ENCODE measurements around the gene COMMD10.
"Not testable (repeated sequence)": the region's sequence is repeated elsewhere in the genome, so short reads cannot be mapped to it uniquely, and the experiment has no call there.

The COMMD10 gene

DNA sequence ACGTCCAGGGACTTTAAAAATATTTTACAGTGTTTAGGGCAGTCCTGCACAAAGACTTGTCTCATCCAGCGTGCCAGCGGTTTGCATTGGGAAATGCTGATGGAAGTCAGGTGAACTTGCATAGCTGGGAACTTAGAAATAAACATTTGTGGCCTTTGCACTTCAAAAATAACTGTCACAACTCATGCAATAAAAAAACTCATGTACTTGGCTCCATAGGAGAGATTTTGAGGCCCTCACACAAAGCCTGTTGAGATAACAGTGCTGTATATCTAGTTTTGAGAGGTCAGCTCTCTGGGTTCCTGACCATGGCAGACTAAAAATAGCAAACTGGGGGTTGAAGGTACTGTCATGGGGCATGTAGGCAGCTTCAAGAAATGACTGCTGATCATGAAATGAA is 5.5 kb downstream of the COMMD10 start:
- peaks cover 30 to 45% (median 40%) of the 10 kb centered on the region in 5 donors for H3K36me3 ChIP-seq (ENCODE audit: control insufficient read depth in 5 of 5, insufficient read depth in 5 of 5, low read length in 5 of 5)
- H3K4me3 ChIP-seq (ENCODE audit: low read depth in 1 of 5, low read length in 5 of 5): no peak overlapping the region
- H3K9me3 ChIP-seq (ENCODE audit: control insufficient read depth in 5 of 5, low read length in 5 of 5): no peaks in the 10 kb centered on the region
- H3K9ac ChIP-seq (ENCODE audit: low read length in 5 of 5): no peak overlapping the region
- H3K27me3 ChIP-seq (ENCODE audit: control insufficient read depth in 5 of 5, insufficient read depth in 4 of 5, low read length in 5 of 5): no peaks in the 10 kb centered on the region
- H3K27ac ChIP-seq (ENCODE audit: low read depth, low read length): no peak overlapping the region
- H3K4me1 ChIP-seq (ENCODE audit: control insufficient read depth in 5 of 5, insufficient read depth in 5 of 5, low read length in 5 of 5): peaks cover 0 to 11% (median 8%) of the 10 kb centered on the region in 5 donors

DNA sequence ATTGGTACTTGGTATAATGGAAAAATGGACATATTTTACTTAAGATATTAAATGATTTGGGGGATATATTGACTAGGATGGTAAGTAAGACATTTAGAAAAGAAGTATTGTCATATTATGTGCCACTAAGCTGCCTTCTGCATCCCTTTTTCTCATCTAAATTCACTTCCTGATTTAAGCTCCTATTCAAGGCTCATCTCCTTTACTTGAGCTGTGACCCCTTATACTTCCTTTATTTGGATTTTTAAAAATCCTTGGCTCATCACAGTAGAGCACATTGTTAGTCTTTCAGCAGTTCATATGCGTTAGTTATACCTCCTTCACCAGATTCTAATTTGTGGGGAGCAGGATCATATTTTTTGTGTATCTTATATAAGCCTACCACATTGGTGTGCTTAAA is 6.6 kb downstream of the COMMD10 start:
- H3K9ac ChIP-seq (ENCODE audit: low read length in 5 of 5): no peak overlapping the region

DNA sequence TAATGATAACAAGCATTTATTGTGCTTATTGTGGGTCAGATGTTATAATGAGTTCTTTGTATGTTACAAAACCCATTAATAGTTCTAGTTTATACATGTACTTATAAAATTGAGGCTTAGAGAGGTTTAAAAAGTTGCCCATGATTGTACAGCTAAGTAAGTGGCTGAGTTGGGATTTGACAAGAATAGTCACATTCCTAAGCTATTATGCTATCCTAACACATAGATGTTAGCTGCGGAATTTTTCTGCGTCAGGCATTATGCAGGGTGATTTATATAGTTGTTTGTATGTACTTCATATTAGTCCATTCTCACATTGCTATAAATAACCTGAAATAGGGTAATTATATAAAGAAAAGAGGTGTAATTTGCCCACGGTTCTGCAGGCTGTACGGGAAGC is 12.5 kb downstream of the COMMD10 start:
- Histone ChIP-seq H3K4me3 (ENCODE audit: low read depth in 1 of 5, low read length in 5 of 5) (no peak overlapping the region), H3K36me3 (ENCODE audit: control insufficient read depth in 5 of 5, insufficient read depth in 5 of 5, low read length in 5 of 5) (peaks cover 36 to 65% (median 41%) of the 10 kb centered on the region in 5 donors), H3K9ac (ENCODE audit: low read length in 5 of 5) (no peak overlapping the region), H3K27ac (ENCODE audit: low read depth, low read length) (no peak overlapping the region), H3K9me3 (ENCODE audit: control insufficient read depth in 5 of 5, low read length in 5 of 5) (no peaks in the 10 kb centered on the region), H3K4me1 (ENCODE audit: control insufficient read depth in 5 of 5, insufficient read depth in 5 of 5, low read length in 5 of 5) (no peaks in the 10 kb centered on the region), H3K27me3 (ENCODE audit: control insufficient read depth in 5 of 5, insufficient read depth in 4 of 5, low read length in 5 of 5) (no peaks in the 10 kb centered on the region)

More for the DNA sequence above, 6.6 kb downstream of the COMMD10 start:
- H3K27me3 ChIP-seq (ENCODE audit: control insufficient read depth in 5 of 5, insufficient read depth in 4 of 5, low read length in 5 of 5): no peaks in the 10 kb centered on the region
- H3K4me1 ChIP-seq (ENCODE audit: control insufficient read depth in 5 of 5, insufficient read depth in 5 of 5, low read length in 5 of 5): peaks cover 0 to 3% (median 0%) of the 10 kb centered on the region in 5 donors
- no peak overlapping the region for H3K27ac ChIP-seq (ENCODE audit: low read depth, low read length)
- H3K9me3 ChIP-seq (ENCODE audit: control insufficient read depth in 5 of 5, low read length in 5 of 5): no peaks in the 10 kb centered on the region
- H3K4me3 ChIP-seq (ENCODE audit: low read depth in 1 of 5, low read length in 5 of 5): no peak overlapping the region
- H3K36me3 ChIP-seq (ENCODE audit: control insufficient read depth in 5 of 5, insufficient read depth in 5 of 5, low read length in 5 of 5): peaks cover 30 to 49% (median 47%) of the 10 kb centered on the region in 5 donors

DNA sequence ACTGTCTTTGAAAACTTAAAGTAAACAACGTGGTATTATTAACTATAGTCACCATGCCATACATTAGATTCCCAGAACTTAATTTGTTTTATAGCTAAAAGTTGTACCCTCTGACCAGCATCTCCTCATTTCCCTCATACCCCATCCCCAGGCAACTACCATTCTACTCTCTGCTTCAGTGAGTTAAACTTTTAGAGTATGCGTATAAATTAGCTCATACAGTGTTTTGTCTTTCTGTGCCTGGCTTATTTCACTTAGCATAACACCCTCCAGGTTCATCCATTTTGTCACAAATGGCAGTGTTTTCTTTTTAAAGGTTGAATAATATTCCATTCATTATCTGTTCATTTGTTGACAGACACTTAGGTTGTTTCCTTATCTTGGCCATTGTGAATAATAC is 14.2 kb downstream of the COMMD10 start:
- peaks cover 22 to 52% (median 24%) of the 10 kb centered on the region in 5 donors for H3K36me3 ChIP-seq (ENCODE audit: control insufficient read depth in 5 of 5, insufficient read depth in 5 of 5, low read length in 5 of 5)
- no peaks in the 10 kb centered on the region for H3K27me3 ChIP-seq (ENCODE audit: control insufficient read depth in 5 of 5, insufficient read depth in 4 of 5, low read length in 5 of 5)
- no peak overlapping the region for H3K4me3 ChIP-seq (ENCODE audit: low read depth in 1 of 5, low read length in 5 of 5)
- no peaks in the 10 kb centered on the region for H3K9me3 ChIP-seq (ENCODE audit: control insufficient read depth in 5 of 5, low read length in 5 of 5)
- H3K27ac ChIP-seq (ENCODE audit: low read depth, low read length): no peak overlapping the region
- no peaks in the 10 kb centered on the region for H3K4me1 ChIP-seq (ENCODE audit: control insufficient read depth in 5 of 5, insufficient read depth in 5 of 5, low read length in 5 of 5)
- no peak overlapping the region for H3K9ac ChIP-seq (ENCODE audit: low read length in 5 of 5)

DNA sequence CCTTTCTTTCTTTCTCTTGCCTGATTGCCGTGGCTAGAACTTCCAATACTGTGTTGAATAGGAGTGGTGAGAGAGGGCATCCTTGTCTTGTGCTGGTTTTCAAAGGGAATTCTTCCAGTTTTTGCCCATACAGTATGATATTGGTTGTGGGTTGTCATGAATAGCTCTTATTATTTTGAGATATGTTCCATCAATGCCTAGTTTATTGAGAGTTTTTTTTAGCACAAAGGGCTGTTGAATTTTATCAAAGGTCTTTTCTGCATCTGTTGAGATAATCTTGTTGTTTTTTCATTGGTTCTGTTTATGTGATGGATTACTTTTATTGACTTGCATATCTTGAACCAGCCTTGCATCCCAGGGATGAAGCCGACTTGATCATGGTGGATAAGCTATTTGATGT is 20.1 kb downstream of the COMMD10 start:
- not testable (repeated sequence) for H3K9me3 ChIP-seq (ENCODE audit: control insufficient read depth in 5 of 5, low read length in 5 of 5); H3K27ac ChIP-seq (ENCODE audit: low read depth, low read length); H3K4me3 ChIP-seq (ENCODE audit: low read depth in 1 of 5, low read length in 5 of 5); H3K27me3 ChIP-seq (ENCODE audit: control insufficient read depth in 5 of 5, insufficient read depth in 4 of 5, low read length in 5 of 5); H3K9ac ChIP-seq (ENCODE audit: low read length in 5 of 5); H3K4me1 ChIP-seq (ENCODE audit: control insufficient read depth in 5 of 5, insufficient read depth in 5 of 5, low read length in 5 of 5)
- H3K36me3 ChIP-seq (ENCODE audit: control insufficient read depth in 5 of 5, insufficient read depth in 5 of 5, low read length in 5 of 5): peaks cover 3 to 15% (median 9%) of the 10 kb centered on the region in 5 donors

DNA sequence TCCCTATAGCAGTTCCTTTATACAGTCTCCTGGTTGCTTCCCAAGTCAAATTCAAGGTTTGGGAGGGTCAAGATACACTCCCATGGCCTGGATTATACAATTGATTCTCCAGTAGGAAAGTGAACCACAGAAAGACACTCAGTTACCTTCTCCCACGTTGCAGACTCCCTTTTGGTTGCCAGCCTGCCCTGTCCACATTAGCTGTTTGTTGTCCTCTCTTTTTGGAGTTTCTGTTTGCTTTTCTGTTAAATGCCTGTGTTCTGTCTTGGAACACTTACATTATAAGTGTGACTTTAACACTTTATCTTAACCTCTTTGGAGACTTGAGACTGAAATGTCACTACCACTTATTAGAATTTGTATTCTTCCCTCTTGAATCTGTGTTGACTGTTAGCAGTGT is 30.3 kb downstream of the COMMD10 start:
- Histone ChIP-seq H3K4me1 (ENCODE audit: control insufficient read depth in 5 of 5, insufficient read depth in 5 of 5, low read length in 5 of 5) (no peaks in the 10 kb centered on the region), H3K9ac (ENCODE audit: low read length in 5 of 5) (no peak overlapping the region), H3K9me3 (ENCODE audit: control insufficient read depth in 5 of 5, low read length in 5 of 5) (peaks cover 9 to 36% (median 19%) of the 10 kb centered on the region in 5 donors), H3K27me3 (ENCODE audit: control insufficient read depth in 5 of 5, insufficient read depth in 4 of 5, low read length in 5 of 5) (no peaks in the 10 kb centered on the region), H3K36me3 (ENCODE audit: control insufficient read depth in 5 of 5, insufficient read depth in 5 of 5, low read length in 5 of 5) (peaks cover 0 to 4% (median 2%) of the 10 kb centered on the region in 5 donors), H3K27ac (ENCODE audit: low read depth, low read length) (no peak overlapping the region), H3K4me3 (ENCODE audit: low read depth in 1 of 5, low read length in 5 of 5) (no peak overlapping the region)

- peaks cover 0 to 2% (median 0%) of the 10 kb centered on the region in 5 donors for H3K36me3 ChIP-seq (ENCODE audit: control insufficient read depth in 5 of 5, insufficient read depth in 5 of 5, low read length in 5 of 5)
- H3K27me3 ChIP-seq (ENCODE audit: control insufficient read depth in 5 of 5, insufficient read depth in 4 of 5, low read length in 5 of 5): no peaks in the 10 kb centered on the region
- H3K9me3 ChIP-seq (ENCODE audit: control insufficient read depth in 5 of 5, low read length in 5 of 5): no peaks in the 10 kb centered on the region
- no peak overlapping the region for H3K9ac ChIP-seq (ENCODE audit: low read length in 5 of 5)
- H3K4me1 ChIP-seq (ENCODE audit: control insufficient read depth in 5 of 5, insufficient read depth in 5 of 5, low read length in 5 of 5): no peaks in the 10 kb centered on the region
- no peak overlapping the region for H3K4me3 ChIP-seq (ENCODE audit: low read depth in 1 of 5, low read length in 5 of 5)
- no peak overlapping the region for H3K27ac ChIP-seq (ENCODE audit: low read depth, low read length)
These were observed 45.6 kb downstream of the COMMD10 start for GRCh38 chr5:116130471-116130870.

- Histone ChIP-seq H3K9ac (ENCODE audit: low read length in 5 of 5) (no peak overlapping the region), H3K4me3 (ENCODE audit: low read depth in 1 of 5, low read length in 5 of 5) (no peak overlapping the region), H3K27ac (ENCODE audit: low read depth, low read length) (no peak overlapping the region), H3K4me1 (ENCODE audit: control insufficient read depth in 5 of 5, insufficient read depth in 5 of 5, low read length in 5 of 5) (no peaks in the 10 kb centered on the region), H3K9me3 (ENCODE audit: control insufficient read depth in 5 of 5, low read length in 5 of 5) (no peaks in the 10 kb centered on the region), H3K36me3 (ENCODE audit: control insufficient read depth in 5 of 5, insufficient read depth in 5 of 5, low read length in 5 of 5) (peaks cover 0 to 3% (median 0%) of the 10 kb centered on the region in 5 donors), H3K27me3 (ENCODE audit: control insufficient read depth in 5 of 5, insufficient read depth in 4 of 5, low read length in 5 of 5) (no peaks in the 10 kb centered on the region)
These were observed 46.2 kb downstream of the COMMD10 start for GRCh38 chr5:116130976-116131375.

- no peak overlapping the region for H3K9ac ChIP-seq (ENCODE audit: low read length in 5 of 5)
- H3K9me3 ChIP-seq (ENCODE audit: control insufficient read depth in 5 of 5, low read length in 5 of 5): no peaks in the 10 kb centered on the region
- peaks cover 0 to 2% (median 0%) of the 10 kb centered on the region in 5 donors for H3K4me1 ChIP-seq (ENCODE audit: control insufficient read depth in 5 of 5, insufficient read depth in 5 of 5, low read length in 5 of 5)
- H3K27me3 ChIP-seq (ENCODE audit: control insufficient read depth in 5 of 5, insufficient read depth in 4 of 5, low read length in 5 of 5): no peaks in the 10 kb centered on the region
- H3K4me3 ChIP-seq (ENCODE audit: low read depth in 1 of 5, low read length in 5 of 5): no peak overlapping the region
- H3K36me3 ChIP-seq (ENCODE audit: control insufficient read depth in 5 of 5, insufficient read depth in 5 of 5, low read length in 5 of 5): peaks cover 0 to 7% (median 2%) of the 10 kb centered on the region in 5 donors
- H3K27ac ChIP-seq (ENCODE audit: low read depth, low read length): no peak overlapping the region
These were observed 48.5 kb downstream of the COMMD10 start for GRCh38 chr5:116133281-116133680.

GRCh38 chr5:116135344-116135743 is 50.5 kb downstream of the COMMD10 start:
- Histone ChIP-seq H3K4me1 (ENCODE audit: control insufficient read depth in 5 of 5, insufficient read depth in 5 of 5, low read length in 5 of 5) (peaks cover 0 to 2% (median 0%) of the 10 kb centered on the region in 5 donors), H3K27ac (ENCODE audit: low read depth, low read length) (no peak overlapping the region), H3K4me3 (ENCODE audit: low read depth in 1 of 5, low read length in 5 of 5) (no peak overlapping the region), H3K36me3 (ENCODE audit: control insufficient read depth in 5 of 5, insufficient read depth in 5 of 5, low read length in 5 of 5) (peaks cover 0 to 11% (median 2%) of the 10 kb centered on the region in 5 donors), H3K27me3 (ENCODE audit: control insufficient read depth in 5 of 5, insufficient read depth in 4 of 5, low read length in 5 of 5) (no peaks in the 10 kb centered on the region), H3K9me3 (ENCODE audit: control insufficient read depth in 5 of 5, low read length in 5 of 5) (no peaks in the 10 kb centered on the region), H3K9ac (ENCODE audit: low read length in 5 of 5) (no peak overlapping the region)
